Right renal pelvis (tissue), 4 donors: ENCODE measurements around the gene IL18R1. TPM values are rescaled to one million over a fixed set of nuclear protein-coding genes. Genes with fewer than 3 reads are reported as not detected.

Experiments
- DNase-seq, 4 donors: peaks; one replicate each; pipeline ENCODE4 v3.0.0-alpha.2; 2013; ENCODE audit warnings: low read depth in 4 of 4, low spot score in 3 of 4, missing footprints in 1 of 4
- polyA plus RNA-seq, 4 donors: library from polyadenylated mRNA; unstranded; fragments of 120-200 nt; gene quantifications; one replicate each; pipeline ENCODE4 v1.2.1, GENCODE V29; 2013; ENCODE audit not compliant: insufficient read length in 4 of 4

IL18R1 gene
- polyA plus RNA-seq, 4 donors = 2.5 to 2.7 (median 2.5) TPM

DNA sequence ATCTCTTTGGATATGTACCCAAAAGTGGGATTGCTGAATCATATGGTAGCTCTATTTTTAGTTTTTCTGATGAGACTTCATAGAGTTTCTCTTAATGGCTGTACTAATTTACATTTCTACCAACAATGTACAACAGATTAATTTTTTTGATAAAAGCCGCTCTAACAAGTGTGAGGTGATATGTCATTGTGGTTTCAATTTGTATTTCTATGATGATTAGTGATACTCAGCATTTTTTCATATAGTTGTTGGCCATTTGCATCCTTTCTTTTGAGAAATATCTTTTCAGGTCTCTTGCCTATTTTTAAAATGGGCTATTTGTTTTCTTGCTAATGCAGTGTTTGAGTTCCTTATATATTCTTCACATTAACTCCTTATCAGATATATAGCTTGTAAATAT lies 71.7 kb downstream of the IL18R1 start:
- DNase-seq = no peak

DNA sequence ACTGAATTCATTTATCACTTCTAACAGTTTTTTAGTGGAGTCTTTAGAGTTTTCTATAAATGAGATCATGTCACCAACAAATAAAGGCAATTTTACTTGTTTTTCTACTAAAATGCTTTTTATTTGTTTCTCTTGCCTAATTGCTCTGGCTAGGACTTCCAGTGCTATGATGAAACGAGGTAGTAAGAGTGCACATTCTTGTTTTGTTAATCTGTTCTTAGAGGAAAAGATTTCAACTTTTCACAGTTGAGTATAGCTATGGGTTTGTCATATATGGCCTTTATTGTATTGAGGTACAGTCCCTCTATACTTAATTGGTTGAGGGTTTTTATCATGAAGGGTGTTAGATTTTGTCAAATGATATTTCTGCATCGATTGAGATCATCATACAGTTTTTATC lies 73.0 kb downstream of the IL18R1 start:
- no peak for DNase-seq

DNA sequence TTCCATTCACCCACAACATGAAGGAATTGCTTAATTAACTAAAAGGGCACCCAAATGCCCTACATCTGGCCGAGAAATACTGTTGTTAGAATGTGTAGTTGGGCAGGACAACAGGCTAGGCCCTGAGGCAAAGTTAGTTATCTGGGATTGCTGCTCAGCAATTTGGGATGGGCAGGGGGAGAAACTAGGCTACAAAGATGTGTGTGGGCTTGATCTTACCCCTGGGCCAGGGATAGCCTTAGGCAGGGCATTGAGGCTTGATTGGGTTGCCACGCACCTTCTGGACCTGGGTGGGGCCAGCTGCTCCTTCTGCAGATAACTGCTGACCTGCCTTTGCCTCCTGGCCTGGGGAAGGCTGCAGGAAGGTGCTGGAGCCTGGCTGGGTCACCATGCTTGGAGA lies 76.8 kb downstream of the IL18R1 start:
- DNase-seq = no peak

DNA sequence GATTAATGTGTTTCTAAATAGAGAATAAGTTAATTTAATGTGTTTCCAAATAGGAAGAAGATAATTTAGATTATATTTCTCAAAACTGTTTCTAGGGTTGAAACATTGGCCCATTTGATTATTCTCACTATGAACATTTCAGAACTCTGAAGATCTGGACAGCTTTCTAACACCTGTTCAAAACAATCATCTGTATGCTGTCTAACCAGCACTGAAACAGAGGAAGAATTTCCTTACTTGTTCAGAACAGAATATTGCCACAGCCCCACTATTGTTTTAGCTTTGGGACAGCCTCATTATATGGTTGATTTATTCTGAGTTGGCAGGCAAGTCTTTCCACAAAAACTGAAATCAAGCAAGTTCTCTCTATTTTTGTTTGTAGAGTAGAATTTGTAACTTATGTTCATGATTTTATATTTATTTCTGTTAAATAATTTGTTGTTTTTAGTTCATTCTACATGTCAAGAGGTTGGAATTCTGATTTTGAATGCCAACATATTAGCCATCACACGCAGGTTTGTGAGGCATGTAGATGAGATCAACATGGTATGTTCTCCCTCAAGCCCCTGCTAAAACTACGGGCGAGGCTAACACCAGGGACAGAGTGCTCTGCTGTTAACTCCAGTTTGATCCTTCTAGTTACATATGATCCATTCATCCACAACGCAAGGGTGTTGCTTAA lies 78.5 kb downstream of the IL18R1 start:
- DNase-seq = no peak

DNA sequence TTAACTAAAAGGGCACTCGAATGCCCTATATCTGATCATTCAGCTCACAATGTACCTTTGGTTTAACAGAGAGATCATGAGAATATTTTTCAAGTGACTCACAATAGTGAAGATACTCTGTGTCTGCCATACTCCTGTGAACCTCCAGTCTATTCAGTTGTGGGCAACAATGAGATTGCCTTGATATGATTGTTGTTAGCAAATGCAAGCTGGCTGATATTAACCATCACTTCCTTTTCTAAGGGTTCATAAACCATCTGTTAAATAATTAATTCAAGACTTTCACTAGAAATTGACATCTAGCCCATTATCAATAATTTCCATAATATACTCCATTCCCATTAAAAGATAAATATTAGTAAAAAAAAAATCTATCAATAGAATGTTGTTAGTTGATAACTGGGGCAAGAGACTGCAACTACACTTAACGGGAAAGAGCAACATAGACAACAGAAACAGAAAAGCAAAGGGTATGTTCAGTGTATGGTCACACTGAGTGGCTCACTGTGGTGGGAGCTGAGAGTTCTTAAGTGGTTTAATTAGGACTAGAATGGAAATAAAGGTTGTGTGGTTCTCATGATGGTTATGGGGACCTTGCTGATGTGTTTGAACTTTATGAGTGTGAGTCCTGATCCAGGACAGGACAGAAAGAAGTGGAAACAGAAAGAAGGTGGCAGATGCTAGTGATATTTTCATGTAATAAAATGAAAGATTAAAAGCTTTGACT lies 79.2 kb downstream of the IL18R1 start:
- no peak for DNase-seq

DNA sequence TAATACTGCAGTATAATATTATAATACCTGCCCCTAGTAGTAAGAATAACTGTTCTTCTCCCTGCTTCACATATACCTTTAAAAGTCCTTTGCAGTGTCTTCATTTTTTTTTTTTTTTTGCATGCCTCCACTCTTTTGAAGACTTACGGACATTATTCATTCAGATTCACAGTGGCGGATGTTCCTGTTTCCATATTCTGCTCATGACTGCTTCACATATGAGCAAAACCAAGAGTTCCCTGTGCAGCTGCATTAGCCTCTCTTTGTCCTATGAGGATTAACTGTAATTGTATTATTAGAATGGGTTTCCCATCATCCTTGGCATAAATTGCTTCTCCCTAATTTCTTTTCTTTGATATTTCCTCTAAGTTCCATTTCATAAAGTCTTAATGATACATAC lies 80.1 kb downstream of the IL18R1 start:
- no peak for DNase-seq

DNA sequence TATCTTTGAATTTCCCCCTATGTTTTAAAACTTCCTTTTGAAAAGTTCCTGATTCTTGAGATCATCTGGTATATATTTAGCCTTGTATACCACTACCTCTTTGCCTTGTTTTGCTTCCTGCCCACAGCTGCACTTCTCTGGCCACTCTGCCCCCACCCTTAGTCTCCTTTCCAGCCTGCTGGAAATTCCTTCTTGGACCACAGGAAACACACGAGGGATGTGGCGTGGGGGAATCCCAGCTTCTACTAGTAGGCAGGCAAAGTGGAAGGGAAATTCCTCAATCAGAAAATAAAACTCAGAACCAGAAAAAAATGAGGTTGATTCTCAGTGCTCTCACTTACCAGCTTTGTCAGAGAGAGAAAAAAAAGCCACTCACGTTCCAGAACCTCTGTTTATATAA lies 80.7 kb downstream of the IL18R1 start:
- DNase-seq = no peak

DNA sequence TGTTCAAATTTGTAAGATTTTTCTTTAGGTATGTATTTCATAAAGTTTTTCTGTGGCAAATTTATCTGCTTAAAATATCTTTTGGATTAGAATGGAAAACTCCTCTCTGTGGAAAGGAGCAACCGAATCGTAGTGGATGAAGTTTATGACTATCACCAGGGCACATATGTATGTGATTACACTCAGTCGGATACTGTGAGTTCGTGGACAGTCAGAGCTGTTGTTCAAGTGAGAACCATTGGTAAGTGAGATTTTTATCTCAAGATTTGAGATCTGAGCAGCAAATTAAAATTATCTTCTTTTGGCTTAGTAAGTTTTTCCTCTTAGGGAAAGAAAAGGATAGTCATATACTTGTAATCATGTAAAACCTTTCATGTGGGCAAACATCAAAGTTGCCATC lies 81.5 kb downstream of the IL18R1 start:
- no peak for DNase-seq

DNA sequence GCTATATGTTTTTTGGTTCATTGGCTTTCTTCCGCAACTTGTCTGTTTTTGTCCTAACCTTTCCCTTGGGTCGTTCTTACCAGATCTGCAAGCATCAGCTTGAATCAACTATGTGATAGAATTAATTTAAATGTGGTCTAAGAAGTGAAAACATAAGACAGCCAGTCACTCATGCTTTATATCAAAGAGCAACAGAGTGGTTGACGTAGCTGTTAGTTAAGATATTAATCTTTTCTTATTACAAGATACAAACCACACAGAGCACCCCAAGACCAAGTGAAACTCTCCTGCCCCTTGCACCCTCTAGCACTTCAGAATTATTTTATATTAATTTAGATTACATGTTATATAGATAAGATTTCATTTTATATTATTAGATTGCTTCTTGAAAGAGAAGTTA lies 82.5 kb downstream of the IL18R1 start:
- DNase-seq = no peak

DNA sequence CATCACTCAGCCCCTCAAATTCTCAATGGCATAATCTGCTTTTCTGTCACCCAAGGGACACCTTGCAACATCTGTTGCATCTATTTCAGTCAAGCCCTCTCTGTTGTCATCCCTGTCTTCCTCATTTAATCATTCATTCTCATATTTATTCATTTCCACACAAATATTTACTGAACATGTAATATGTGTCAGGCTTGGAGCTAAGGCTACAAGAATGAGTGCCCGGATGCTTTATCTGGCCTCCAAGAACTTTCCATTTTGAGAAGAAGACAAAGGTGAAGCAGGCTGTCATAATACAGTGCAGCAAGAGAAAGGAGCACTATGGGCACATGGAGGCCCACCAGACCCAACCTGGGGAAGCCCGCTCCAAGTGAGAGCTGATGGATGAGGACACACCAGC lies 83.0 kb downstream of the IL18R1 start:
- DNase-seq = no peak

DNA sequence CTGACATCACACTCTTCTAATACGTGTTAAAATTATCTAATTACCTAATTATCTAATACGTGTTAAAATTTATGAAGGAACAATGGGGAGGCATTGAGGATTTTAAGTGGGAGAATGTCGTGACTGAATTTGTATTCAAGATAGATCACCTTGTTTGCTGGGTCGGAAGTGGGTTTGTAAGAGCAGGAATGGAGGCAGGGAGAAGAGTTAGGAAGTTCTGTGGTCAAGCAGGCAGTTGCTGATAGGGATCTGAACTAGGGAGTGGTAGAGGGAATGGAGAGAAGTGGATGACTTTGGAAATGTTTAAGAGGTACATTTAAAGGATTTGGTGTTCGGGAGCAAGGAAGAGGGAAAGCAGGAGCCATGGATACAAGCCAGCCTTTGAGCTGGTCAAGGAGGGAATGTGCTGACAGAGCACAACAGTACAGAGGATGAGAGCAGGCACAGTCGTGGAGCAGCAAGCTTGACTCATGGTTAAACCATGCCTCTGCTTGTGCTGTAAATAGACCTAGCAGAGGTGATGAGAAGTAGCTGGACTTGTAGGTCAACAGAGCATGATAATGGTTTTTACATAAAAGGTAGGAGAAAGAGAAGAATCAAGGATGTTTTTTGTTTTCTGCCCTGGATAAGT lies 83.6 kb downstream of the IL18R1 start:
- DNase-seq = no peak

DNA sequence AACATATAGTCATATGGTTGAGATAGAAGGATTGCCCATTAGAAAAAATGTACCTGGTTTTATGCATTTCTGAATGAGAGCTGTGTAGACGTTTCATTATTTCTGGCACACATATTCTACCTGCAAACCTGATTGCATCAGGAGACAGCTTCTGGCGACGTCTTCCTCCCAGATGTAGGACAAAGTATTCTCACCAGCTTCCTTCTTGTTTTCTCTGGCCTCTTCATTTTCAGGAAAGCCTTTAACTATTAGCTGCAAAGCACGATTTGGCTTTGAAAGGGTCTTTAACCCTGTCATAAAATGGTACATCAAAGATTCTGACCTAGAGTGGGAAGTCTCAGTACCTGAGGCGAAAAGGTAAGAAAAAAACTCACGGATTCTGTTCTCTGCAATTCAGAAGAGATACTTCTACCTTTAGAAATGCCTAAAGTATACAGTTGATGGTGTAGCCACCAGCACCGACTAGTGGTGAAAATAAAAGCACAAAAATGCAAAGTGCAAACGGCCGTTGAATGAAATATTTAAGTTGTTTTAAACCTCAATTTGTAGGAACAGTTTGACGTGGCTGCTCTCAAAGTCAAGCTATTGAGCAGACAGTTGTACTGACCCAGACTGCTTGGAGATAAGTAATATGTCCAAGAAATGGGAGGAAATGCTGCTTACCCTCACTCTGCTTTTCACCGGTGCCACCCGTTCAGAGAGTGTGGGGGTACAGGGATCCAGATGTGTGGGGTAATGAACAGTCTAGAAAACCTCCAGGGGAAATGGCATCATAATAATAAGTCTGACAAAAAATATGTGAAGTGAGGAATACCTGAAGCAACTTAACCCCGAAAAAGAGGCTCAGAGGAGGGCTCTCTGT lies 87.6 kb downstream of the IL18R1 start:
- peak; percentile 10 to 12 (median 12) for DNase-seq

DNA sequence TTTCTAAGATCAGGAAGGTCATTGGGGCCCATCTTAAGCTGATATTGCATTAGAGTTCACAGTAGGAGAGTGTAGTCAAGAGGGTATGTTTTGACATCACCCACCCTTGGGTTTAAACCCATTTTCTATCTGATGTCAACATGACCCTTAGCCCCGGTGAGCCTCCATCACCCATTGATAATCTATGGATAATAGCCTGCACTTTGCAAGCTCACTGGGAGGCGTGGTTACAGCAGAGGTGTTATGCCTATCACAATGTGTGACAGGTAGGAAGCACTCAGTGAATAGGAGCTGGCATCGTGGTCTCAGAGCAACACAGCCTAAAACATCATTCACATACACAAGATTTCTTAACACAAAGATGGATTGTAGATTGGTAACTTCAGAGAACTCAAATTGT lies 88.6 kb downstream of the IL18R1 start:
- no peak for DNase-seq

DNA sequence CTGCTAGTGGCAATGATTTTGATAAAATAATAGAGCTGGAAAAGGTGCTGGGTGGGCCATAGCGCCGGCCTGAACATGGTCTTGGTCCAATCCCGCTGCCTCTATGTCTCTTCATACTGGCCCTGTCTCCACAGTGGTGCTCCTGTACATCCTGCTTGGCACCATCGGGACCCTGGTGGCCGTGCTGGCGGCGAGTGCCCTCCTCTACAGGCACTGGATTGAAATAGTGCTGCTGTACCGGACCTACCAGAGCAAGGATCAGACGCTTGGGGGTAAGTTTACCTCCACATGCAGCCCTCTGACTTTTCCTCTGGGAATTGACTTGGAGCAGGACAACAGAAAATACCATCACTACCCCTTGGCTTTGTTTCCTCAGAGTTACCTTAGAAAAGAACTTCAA lies 91.3 kb downstream of the IL18R1 start:
- no peak for DNase-seq

Other genes starting within 250 kb of the IL18R1 start
- 10 to 100 TPM; 32.9 to 52.4 (median 38.2) TPM for gene IL1R1, start 213.1 kb upstream of the IL18R1 start, polyA plus RNA-seq
- gene IL1RL2, start 168.8 kb upstream of the IL18R1 start, polyA plus RNA-seq = 1 to 10 TPM in 3 of 4 donors, under 1 TPM in 1; 1.00 to 1.4 (median 1.2) TPM
- 1 to 10 TPM in 1 of 4 donors, under 1 TPM in 3; 0.40 to 1.3 (median 0.64) TPM for gene IL1RL1, start 44.2 kb upstream of the IL18R1 start, polyA plus RNA-seq
- under 1 TPM; 0.18 to 0.36 (median 0.29) TPM for gene IL18RAP, start 67.4 kb downstream of the IL18R1 start, polyA plus RNA-seq
- gene SLC9A4, start 117.4 kb downstream of the IL18R1 start, polyA plus RNA-seq = 10 to 100 TPM in 1 of 4 donors, 1 to 10 TPM in 3; 6.1 to 11.3 (median 7.9) TPM